Heart right ventricle (tissue), 16 donors: Measurements from ENCODE around the gene DVL2. TPM values are rescaled to one million over a fixed set of nuclear protein-coding genes. Genes with fewer than 3 reads are reported as not detected.

ENCODE experiments used
- ATAC-seq, 8 donors: fragments of 200-7000 bp; cut with Tn5 transposase; one replicate each; pipeline ENCODE4 v1.9.1; 2020; ENCODE audit warnings: mild to moderate bottlenecking in 8 of 8, moderate library complexity in 8 of 8, moderate number of reproducible peaks in 1 of 8
- DNase-seq, 2 donors: peaks; one replicate each; pipeline ENCODE4 v3.0.0-alpha.2; 2020
- H3K27ac ChIP-seq, 10 donors: fragments of 200-600 bp; sonication (generic) in 2 of 10; one replicate each; pipeline versions ENCODE4 v1.5.0 to v1.8.0; 2020 to 2022; ENCODE audit warnings: mild to moderate bottlenecking in 3 of 10
- H3K27me3 ChIP-seq, 7 donors: fragments of 200-600 bp; one replicate each; pipeline ENCODE4 v1.8.0; 2021 to 2022; ENCODE audit warnings: mild to moderate bottlenecking in 2 of 7
- H3K36me3 ChIP-seq, 9 donors: fragments of 200-600 bp; sonication (generic) in 1 of 9; one replicate each; pipeline versions ENCODE4 v1.5.0 to v1.8.0; 2020 to 2022; ENCODE audit warnings: mild to moderate bottlenecking in 2 of 9
- H3K4me1 ChIP-seq, 9 donors: fragments of 200-600 bp; sonication (generic) in 1 of 9; one replicate each; pipeline versions ENCODE4 v1.5.0 to v1.8.0; 2020 to 2022; ENCODE audit warnings: mild to moderate bottlenecking in 4 of 9
- H3K4me3 ChIP-seq, 10 donors: fragments of 200-600 bp; sonication (generic) in 2 of 10; one replicate each; pipeline versions ENCODE4 v1.5.0 to v1.8.0; 2020 to 2022; ENCODE audit warnings: mild to moderate bottlenecking in 7 of 10, moderate library complexity in 2 of 10
- H3K9me3 ChIP-seq, 11 donors: fragments of 200-600 bp in 10 of 11; sonication (generic) in 2 of 11; one replicate each; pipeline versions ENCODE4 v1.5.0 to v1.8.0; 2013 to 2022; ENCODE audit warnings: mild to moderate bottlenecking in 2 of 11, control low read depth in 1 of 11, moderate library complexity in 1 of 11
- WGBS, 2 donors: extraction: QIAGEN DNeasy Blood & Tissue Kit; methylation state at CpG; one replicate each; pipeline ENCODE4 v1.1.7; 2013; ENCODE audit warnings: inconsistent platforms in 1 of 2; 5-methylcytosine and 5-hydroxymethylcytosine counted together
- intact Hi-C, 10 donors: fragments of 100-400 bp; cut with DNase I; formaldehyde crosslinking; loops; one replicate each; pipeline versions ENCODE4 v1.11.1 to v1.14.2; 2022
- polyA plus RNA-seq, 2 donors: library from polyadenylated mRNA; stranded (reverse); fragments of 200-250 nt; gene quantifications; one replicate each; pipeline ENCODE4 v1.2.3, GENCODE V29; 2013
- total RNA-seq, 10 donors: library from RNA; stranded (reverse); fragmentation: NEBNext Ultra II Directional in 3 of 10; extraction: Animal tissue kit (Norgen Biotek cat#: 25700) in 3 of 10; gene quantifications; one replicate each; pipeline versions ENCODE4 v1.2.1 to v1.2.4, GENCODE V29; 2021 to 2023
- TF ChIP-seq, protein P1 (sequence below), 9 donors: fragments of 200-600 bp; sonication (generic) in 2 of 9; IDR thresholded peaks; one replicate each; pipeline versions ENCODE4 v1.5.0 to v1.8.0; 2021 to 2022; ENCODE audit warnings: antibody characterized with exemption in 9 of 9, mild to moderate bottlenecking in 5 of 9, moderate library complexity in 1 of 9
- donor health status: Arrhythmogenic right ventricular cardiomyopathy.
- donor health status: ischemic (EF 13 %, LVEDD 7.1; RV severe dilation, severe dysfunction).
- donor health status: healthy with polysubstance abuse.
- donor health status: DM: no; HTN: yes; CAD: no.
- donor health status: DM: no; HTN: no; CAD: no.
- donor health status: ischemic (EF 25% LVEDD 6.9; RV normal size, moderate dysfunction).
- donor health status: ischemic (EF 25% LVEDD 5.7; RV mildly dilated, moderate dysfunction).
- donor health status: healthy.
- donor health status: DM: yes; HTN: yes; CAD: no.
- donor health status: Ischemic cardiomyopathy.
- donor health status: ischemic (EF 35%, LVEDD 5.7; RV mildly dilated, moderate dysfunction).
- donor health status: nonischemic (EF 11% LVEDD 7.7; RV severe dilation, severe dysfunction).
- donor health status: DM: yes; HTN: yes; CAD: no.
- donor health status: PGD.
- donor health status: ischemic (EF 29% LVEDD 5.4; RV normal size, mild dysfunction).
- donor health status: nonischemic (EF 23%, LVEDD 6.1; RV moderate dilation, normal function).

Gene DVL2
- total and polyA plus RNA-seq, 12 donors = 10.0 to 25.6 (median 18.0) TPM

DNA sequence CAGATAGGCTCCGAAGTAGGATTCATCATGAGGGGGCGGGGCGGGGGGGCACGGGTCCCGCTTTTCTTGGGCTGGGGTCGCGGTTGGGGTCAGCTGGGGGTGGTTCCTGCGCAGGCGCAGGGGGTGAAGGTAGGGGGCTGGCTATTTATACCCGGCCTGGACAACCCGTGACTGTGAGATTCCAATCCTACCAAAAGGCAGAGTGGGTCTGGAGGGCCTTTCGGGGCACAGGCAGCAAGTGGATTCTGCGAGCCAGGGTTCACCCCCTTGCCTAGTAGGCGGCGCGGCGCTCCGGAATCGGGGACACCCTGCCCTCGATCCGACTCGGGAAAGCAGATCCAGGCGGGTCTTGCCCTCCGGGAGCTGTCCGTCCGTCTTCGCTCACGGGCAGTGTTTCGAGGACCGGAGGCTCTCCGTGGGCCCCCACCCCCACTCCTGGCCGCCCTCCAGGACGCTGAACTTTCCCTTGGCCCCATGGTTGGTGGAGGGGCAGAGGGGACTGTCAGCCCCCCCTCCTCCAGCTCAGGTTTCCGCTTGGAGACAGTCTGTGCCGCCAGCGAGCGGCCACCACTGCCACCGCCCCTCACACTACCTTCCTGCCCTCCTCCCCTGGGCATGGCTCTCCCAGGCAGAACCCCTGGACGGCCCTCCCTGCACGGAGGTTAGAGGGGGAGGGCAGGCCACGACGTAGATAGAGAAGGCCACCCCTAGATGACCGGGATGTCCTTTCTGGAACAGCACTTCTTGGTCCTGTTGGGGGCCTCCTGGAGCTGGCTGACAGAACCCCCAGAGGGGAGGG lies 47.8 kb upstream of the DVL2 start:
- Histone ChIP-seq H3K4me3 (peak overlapping the region; percentile 22 to 66 (median 60)), H3K36me3 (peaks cover 0 to 38% (median 7%) of the 10 kb centered on the region in 9 donors), H3K27ac (peak overlapping the region; percentile 84 to 98 (median 92)), H3K27me3 (peaks cover 0 to 48% (median 0%) of the 10 kb centered on the region in 7 donors), H3K4me1 (peaks cover 0 to 61% (median 28%) of the 10 kb centered on the region in 9 donors), H3K9me3 (no peaks in the 10 kb centered on the region)
- 1 to 2% methylated on average over 43 of the region's 43 CpGs for WGBS, 2 donors
- intact Hi-C loops = loop anchor here in 8 of 10 donors (1.0 to 5.0 kb wide), 6 partner anchors 15 to 67 kb away; partner anchors contain the start of genes ELP5 (in 1 of the 8) and NEURL4 (in 1 of the 8)
- ATAC-seq (peak; percentile 27 to 79 (median 58)), DNase-seq (peak; percentile 83 to 85)
- TF ChIP-seq, protein P1, sequence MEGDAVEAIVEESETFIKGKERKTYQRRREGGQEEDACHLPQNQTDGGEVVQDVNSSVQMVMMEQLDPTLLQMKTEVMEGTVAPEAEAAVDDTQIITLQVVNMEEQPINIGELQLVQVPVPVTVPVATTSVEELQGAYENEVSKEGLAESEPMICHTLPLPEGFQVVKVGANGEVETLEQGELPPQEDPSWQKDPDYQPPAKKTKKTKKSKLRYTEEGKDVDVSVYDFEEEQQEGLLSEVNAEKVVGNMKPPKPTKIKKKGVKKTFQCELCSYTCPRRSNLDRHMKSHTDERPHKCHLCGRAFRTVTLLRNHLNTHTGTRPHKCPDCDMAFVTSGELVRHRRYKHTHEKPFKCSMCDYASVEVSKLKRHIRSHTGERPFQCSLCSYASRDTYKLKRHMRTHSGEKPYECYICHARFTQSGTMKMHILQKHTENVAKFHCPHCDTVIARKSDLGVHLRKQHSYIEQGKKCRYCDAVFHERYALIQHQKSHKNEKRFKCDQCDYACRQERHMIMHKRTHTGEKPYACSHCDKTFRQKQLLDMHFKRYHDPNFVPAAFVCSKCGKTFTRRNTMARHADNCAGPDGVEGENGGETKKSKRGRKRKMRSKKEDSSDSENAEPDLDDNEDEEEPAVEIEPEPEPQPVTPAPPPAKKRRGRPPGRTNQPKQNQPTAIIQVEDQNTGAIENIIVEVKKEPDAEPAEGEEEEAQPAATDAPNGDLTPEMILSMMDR (IDR thresholded peaks at IDR 0.05) = no peak

DNA sequence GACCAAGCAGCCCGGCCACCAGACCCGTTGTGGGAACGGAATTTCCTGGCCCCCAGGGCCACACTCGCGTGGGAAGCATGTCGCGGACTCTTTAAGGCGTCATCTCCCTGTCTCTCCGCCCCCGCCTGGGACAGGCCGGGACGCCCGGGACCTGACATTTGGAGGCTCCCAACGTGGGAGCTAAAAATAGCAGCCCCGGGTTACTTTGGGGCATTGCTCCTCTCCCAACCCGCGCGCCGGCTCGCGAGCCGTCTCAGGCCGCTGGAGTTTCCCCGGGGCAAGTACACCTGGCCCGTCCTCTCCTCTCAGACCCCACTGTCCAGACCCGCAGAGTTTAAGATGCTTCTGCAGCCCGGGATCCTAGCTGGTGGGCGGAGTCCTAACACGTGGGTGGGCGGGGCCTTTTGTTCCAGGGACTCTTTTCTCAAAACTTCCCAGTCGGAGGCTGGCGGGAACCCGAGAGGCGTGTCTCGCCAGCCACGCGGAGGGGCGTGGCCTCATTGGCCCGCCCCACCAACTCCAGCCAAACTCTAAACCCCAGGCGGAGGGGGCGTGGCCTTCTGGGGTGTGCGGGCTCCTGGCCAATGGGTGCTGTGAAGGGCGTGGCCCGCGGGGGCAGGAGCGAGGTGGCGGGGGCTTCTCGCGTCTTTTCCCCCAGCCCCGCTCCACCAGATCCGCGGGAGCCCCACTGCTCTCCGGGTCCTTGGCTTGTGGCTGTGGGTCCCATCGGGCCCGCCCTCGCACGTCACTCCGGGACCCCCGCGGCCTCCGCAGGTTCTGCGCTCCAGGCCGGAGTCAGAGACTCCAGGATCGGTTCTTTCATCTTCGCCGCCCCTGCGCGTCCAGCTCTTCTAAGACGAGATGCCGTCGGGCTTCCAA lies 47.0 kb upstream of the DVL2 start, which contains the start of gene SLC2A4:
TSS of gene SLC2A4 (plus strand) at position 645 of the 879 bp plus-strand sequence. CDS start at position 862, 217 bp downstream.
- 0 to 1% methylated on average over 69 to 71 of the region's 71 CpGs for WGBS, 2 donors

DNA sequence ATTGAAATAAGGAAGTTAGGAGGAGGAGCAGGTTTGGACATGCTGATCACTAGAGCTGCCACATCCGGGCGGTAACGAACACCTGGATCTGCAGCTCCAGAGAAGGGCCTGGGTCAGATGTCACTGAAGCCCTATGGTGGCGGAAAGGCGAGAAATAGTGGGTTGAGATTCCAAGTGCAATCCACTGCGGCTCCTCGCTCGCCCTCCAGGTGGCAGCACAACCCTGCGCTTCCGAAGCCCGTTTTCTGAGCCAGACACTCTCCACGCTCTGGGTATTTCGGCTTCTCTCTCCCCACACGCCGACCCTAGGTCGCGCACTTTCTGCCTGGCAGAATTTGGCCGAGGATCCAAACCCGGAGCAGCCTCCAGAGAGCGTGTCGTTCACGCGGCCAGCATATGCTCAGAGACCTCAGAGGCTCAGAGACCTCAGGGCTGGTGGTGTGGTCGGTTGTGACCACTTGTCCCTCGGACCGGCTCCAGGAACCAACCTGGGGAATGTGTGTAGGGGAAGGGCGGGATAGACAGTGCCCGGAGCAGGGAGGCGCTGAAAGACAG lies 46.3 kb upstream of the DVL2 start:
- Histone ChIP-seq H3K4me3 (peak overlapping the region in 9 of 10 donors; percentile 41 to 66 (median 61)), H3K36me3 (peaks cover 0 to 23% (median 7%) of the 10 kb centered on the region in 9 donors), H3K27me3 (peaks cover 0 to 38% (median 0%) of the 10 kb centered on the region in 7 donors), H3K4me1 (peaks cover 0 to 53% (median 28%) of the 10 kb centered on the region in 9 donors), H3K9me3 (no peaks in the 10 kb centered on the region), H3K27ac (peak overlapping the region; percentile 84 to 98 (median 92))
- TF ChIP-seq, protein P1 (IDR thresholded peaks at IDR 0.05) = peak; percentile 79 to 97 (median 95)
- peak; percentile 83 to 86 for DNase-seq
- intact Hi-C loops = loop anchor here in 9 of 10 donors (1.0 to 5.0 kb wide), 7 partner anchors 16 to 68 kb away; partner anchors contain the start of genes ELP5 (in 1 of the 9) and NEURL4 (in 1 of the 9)
- 0 to 1% methylated on average over 29 of the region's 29 CpGs for WGBS, 2 donors
- peak; percentile 51 to 78 (median 67) for ATAC-seq

More for the DNA sequence above, 47.0 kb upstream of the DVL2 start, which contains the start of gene SLC2A4:
- DNase-seq = peak; percentile 94 to 95
- Histone ChIP-seq H3K27me3 (peaks cover 0 to 45% (median 0%) of the 10 kb centered on the region in 7 donors), H3K36me3 (peaks cover 0 to 30% (median 7%) of the 10 kb centered on the region in 9 donors), H3K4me3 (peak within 1 kb of the TSS; percentile 22 to 66 (median 60)), H3K27ac (peak within 1 kb of the TSS; percentile 84 to 98 (median 92)), H3K9me3 (no peaks in the 10 kb centered on the region), H3K4me1 (peaks cover 0 to 60% (median 28%) of the 10 kb centered on the region in 9 donors)
- TF ChIP-seq, protein P1 (IDR thresholded peaks at IDR 0.05) = no peak
- intact Hi-C loops = loop anchor here in 8 of 10 donors (1.0 to 5.0 kb wide), 6 partner anchors 15 to 67 kb away; partner anchors contain the start of genes ELP5 (in 1 of the 8) and NEURL4 (in 1 of the 8)
- ATAC-seq = peak; percentile 78 to 91 (median 86)
